NT2/D1 (cell line): Measurements from ENCODE around the gene LYZL1.
"Not testable (repeated sequence)": the region's sequence is repeated elsewhere in the genome, so short reads cannot be mapped to it uniquely, and the experiment has no call there.

Experiments
- DNase-seq: peaks from one replicate; pipeline ENCODE4 v3.0.0-alpha.2; 2011; ENCODE audit warnings: low read depth, low spot score
- H3K27me3 ChIP-seq: 2 replicates; pipeline ENCODE4 v1.6.0; 2011; ENCODE audit warnings: mild to moderate bottlenecking; ENCODE audit not compliant: insufficient read length, insufficient read depth
- H3K36me3 ChIP-seq: 2 replicates; pipeline ENCODE4 v1.6.1; 2011; ENCODE audit warnings: mild to moderate bottlenecking, low read length, mixed read lengths; ENCODE audit not compliant: insufficient read depth, insufficient read length
- H3K4me1 ChIP-seq: 2 replicates; pipeline ENCODE4 v1.5.1; 2011; ENCODE audit not compliant: insufficient read depth, insufficient read length
- H3K4me3 ChIP-seq: 2 replicates; pipeline ENCODE4 v1.5.1; 2011; ENCODE audit warnings: low read depth; ENCODE audit not compliant: insufficient read length
- H3K9ac ChIP-seq: 2 replicates; pipeline ENCODE4 v1.6.0; 2011; ENCODE audit warnings: low read depth; ENCODE audit not compliant: insufficient read length
- H3K9me3 ChIP-seq: 2 replicates; pipeline ENCODE4 v1.5.1; 2011; ENCODE audit warnings: mild to moderate bottlenecking, low read length; ENCODE audit not compliant: insufficient read depth
- SUZ12 ChIP-seq: IDR thresholded peaks from 2 replicates; pipeline ENCODE4 v1.6.1; 2011; ENCODE audit not compliant: insufficient read length, insufficient read depth; ENCODE audit errors: extremely low read depth
- YY1 ChIP-seq: IDR thresholded peaks from 2 replicates; pipeline ENCODE4 v1.6.1; 2011; ENCODE audit not compliant: insufficient read length, insufficient read depth
- ZNF274 ChIP-seq: IDR thresholded peaks from 2 replicates; pipeline ENCODE4 v1.6.1; 2011; ENCODE audit warnings: mild to moderate bottlenecking, low read depth, low read length

The LYZL1 gene

DNA sequence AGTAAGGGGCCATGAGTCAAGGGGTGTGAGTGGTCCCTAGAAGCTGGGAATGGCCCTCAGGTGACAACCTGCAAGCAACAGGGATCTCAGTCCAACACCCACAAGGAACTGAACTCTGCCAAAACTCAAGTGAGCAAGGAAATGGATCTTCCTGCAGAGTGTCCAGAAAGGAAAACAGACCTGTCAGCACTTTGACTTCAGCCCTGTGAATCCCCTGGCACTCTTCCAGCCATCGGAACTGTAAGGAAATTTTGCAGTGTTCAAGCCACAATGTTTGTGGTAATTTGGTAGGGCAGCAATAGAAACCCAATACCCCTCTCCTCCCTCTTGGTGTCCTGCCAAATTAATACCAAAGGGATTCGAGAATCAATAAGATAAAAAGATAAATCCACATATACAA, 6.9 kb downstream of the LYZL1 start:
- TF ChIP-seq SUZ12 (no peak), YY1 (no peak), ZNF274 (no peak)
- no peak overlapping the region for H3K4me3 ChIP-seq
- no peaks in the 10 kb centered on the region for H3K27me3 ChIP-seq
- no peak overlapping the region for H3K9ac ChIP-seq
- no peaks in the 10 kb centered on the region for H3K4me1 ChIP-seq
- peaks cover 60% of the 10 kb centered on the region for H3K9me3 ChIP-seq
- no peaks in the 10 kb centered on the region for H3K36me3 ChIP-seq
- no peak for DNase-seq

DNA sequence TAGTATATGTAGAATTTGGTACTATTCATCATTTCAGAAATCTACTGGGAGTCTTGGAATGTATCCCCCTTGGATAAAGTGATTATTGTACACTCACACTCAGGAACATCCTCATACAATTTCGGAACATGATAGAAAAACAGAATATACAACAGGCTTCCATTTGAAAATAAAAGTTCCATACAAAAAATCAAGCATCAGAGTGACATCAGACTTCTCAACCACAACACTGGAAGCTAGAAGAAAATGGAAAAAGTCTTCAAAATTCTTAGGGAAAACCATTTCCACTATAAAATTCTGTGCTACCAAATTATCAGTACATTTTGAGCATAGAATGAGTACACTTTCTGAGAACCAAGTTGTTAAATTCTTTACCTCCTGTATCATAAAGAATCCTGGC, 8.8 kb downstream of the LYZL1 start:
- Histone ChIP-seq H3K9me3 (peaks cover 79% of the 10 kb centered on the region), H3K27me3 (no peaks in the 10 kb centered on the region), H3K4me1 (no peaks in the 10 kb centered on the region), H3K36me3 (no peaks in the 10 kb centered on the region), H3K9ac (no peak overlapping the region), H3K4me3 (no peak overlapping the region)
- TF ChIP-seq SUZ12 (no peak), ZNF274 (no peak), YY1 (no peak)
- DNase-seq = no peak

DNA sequence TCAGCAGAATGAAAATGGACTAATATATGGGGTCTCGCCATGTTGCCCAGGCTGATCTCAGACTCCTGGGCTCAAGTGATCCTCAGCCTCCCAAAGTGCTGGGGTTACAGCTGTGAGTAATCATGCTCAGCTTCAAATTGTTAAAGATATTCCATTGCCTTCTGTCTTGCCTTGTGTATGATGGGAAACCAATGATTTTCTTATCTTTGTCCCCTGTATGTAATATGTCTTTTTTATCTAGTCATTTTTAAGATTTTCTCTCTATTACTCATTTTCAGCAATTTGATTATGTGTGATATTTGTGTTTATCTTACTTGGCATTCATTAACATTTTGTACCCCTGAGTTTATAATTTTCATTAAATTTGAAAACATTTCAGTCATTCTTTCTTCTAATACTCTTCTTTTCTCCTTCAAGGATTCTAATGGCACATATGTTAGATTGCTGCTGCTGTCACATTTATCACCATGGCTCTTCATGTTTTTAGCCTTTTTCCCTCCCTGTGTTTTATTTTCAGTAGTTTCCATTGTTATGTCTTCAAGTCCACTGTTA, 12.6 kb downstream of the LYZL1 start:
- H3K36me3 ChIP-seq = no peaks in the 10 kb centered on the region
- H3K9ac ChIP-seq = no peak overlapping the region
- no peak overlapping the region for H3K4me3 ChIP-seq
- H3K4me1 ChIP-seq = no peaks in the 10 kb centered on the region
- H3K9me3 ChIP-seq = peaks cover 66% of the 10 kb centered on the region
- DNase-seq = no peak
- TF ChIP-seq ZNF274 = no peak
- no peak for TF ChIP-seq YY1
- TF ChIP-seq SUZ12 = no peak
- H3K27me3 ChIP-seq = no peaks in the 10 kb centered on the region

DNA sequence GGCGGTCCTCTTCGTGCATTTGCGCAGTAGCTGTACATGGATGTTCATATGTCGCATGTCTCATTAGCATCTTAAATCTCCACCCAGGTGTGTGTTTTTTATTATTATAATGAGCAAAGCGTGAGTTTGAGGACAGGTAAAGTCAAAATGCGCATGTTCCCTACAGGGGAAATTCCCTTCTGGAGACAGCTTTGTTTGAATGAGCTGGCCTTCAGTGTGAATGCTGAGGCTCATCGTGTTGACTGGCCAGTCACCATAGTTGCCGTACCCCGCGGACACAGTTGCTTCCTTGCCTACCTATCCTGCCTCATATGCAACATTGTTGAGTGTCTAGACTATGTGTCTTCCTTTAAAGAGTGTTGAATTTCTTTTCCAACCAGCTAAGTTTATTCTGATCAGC, 13.6 kb downstream of the LYZL1 start:
- no peak for DNase-seq
- Histone ChIP-seq H3K36me3 (no peaks in the 10 kb centered on the region), H3K27me3 (no peaks in the 10 kb centered on the region), H3K9ac (no peak overlapping the region), H3K4me3 (no peak overlapping the region), H3K4me1 (no peaks in the 10 kb centered on the region), H3K9me3 (peaks cover 55% of the 10 kb centered on the region)
- no peak for TF ChIP-seq ZNF274
- TF ChIP-seq SUZ12 = no peak
- no peak for TF ChIP-seq YY1

DNA sequence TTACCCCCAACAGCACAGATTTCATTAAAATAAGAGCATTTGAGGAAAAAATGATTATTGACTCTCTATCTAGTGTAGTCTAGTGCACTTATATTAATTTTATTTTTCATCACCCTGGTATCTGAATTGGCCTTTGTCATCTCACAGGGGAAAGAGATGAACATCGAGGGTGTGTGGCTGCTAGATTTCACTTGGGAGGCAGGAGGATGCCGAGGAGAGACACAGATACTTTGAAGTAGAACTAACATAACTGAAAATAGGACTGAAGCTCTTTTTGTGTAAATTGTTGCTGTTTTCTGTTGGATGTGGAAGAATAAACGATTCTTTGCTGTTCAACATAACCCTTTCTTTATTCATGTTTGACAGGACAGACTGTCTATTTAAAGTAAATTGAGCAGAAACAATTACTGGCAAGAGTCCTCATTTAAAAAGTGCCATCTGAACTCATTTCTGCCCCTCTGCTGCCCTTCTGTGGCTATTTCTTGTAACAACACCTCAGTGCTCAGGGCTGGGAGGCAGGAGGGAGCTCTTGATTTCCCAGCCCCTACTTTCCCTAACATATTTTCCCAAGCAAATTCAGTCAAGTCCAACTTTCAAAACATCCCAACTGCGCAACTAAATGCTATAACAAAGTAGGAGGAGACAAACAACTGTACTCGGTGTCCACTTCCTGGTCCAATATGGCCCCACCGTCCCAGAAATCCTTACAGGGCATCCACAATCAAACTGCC, 15.6 kb downstream of the LYZL1 start:
- Histone ChIP-seq H3K9ac (no peak overlapping the region), H3K27me3 (no peaks in the 10 kb centered on the region), H3K4me1 (no peaks in the 10 kb centered on the region), H3K9me3 (peaks cover 38% of the 10 kb centered on the region), H3K36me3 (no peaks in the 10 kb centered on the region), H3K4me3 (no peak overlapping the region)
- DNase-seq = peak; percentile 75
- TF ChIP-seq SUZ12 = no peak
- TF ChIP-seq ZNF274 = no peak
- no peak for TF ChIP-seq YY1

DNA sequence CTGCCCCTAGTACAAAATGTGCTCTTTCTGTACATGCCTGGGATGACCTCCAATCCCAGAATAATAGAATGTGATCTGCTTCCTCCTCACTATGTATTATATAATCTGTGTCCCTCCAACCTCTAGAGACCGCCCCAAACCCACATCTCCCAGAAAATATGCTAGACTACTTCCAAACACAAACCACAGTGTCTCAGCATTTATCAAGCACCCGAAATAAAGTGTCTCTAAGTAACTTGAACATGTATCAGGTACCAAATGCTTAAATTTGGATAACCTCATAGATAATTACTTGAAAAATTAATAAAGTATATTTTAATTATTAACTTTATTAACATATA, 16.1 kb downstream of the LYZL1 start:
- H3K9me3 ChIP-seq = peaks cover 36% of the 10 kb centered on the region
- H3K4me3 ChIP-seq = no peak overlapping the region
- H3K36me3 ChIP-seq = no peaks in the 10 kb centered on the region
- no peak for DNase-seq
- TF ChIP-seq SUZ12 = no peak
- no peak for TF ChIP-seq YY1
- TF ChIP-seq ZNF274 = no peak
- H3K4me1 ChIP-seq = no peaks in the 10 kb centered on the region
- H3K27me3 ChIP-seq = no peaks in the 10 kb centered on the region
- no peak overlapping the region for H3K9ac ChIP-seq

DNA sequence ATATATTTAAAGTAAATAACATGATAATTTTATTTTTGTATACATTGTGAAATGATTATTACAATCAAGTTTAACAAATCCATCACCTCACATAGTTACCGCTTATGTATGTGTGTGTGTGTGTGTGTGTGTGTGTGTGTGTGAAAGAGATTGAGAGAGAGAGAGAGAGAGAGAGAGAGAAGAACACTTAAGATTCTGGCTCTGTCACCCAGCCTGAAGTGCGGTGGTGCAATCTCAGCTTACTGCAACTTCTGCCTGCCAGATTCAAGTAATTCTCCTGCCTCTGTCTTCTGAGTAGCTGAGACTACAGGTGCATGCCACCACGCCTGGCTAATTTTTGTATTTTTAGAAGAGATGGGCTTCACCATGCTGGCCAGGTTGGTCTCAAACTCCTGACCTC, 17.8 kb downstream of the LYZL1 start:
- DNase-seq = no peak
- no peaks in the 10 kb centered on the region for H3K36me3 ChIP-seq
- no peak for TF ChIP-seq YY1
- no peak for TF ChIP-seq ZNF274
- no peak for TF ChIP-seq SUZ12

DNA sequence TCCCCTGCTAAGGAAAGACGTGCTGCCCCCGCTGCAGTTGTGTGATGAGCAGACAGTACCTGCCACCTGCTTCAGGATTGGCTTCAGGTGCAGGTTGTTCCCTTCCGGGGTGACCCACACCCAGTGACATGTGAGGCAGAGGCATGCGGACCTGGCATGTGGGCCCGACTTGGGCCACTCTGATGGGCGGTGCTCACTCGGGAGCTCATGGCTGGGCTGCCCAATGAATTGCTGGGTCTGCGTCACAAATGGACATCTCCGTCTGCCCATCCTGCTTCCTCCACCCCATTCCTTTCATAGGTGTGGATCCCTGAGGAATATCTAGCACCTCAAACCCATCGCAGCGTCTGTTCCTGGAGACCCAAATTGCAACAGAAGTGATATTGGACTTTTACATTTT, 19.3 kb downstream of the LYZL1 start:
- H3K4me1 ChIP-seq, H3K9ac ChIP-seq, H3K27me3 ChIP-seq, H3K36me3 ChIP-seq, H3K4me3 ChIP-seq, DNase-seq, H3K9me3 ChIP-seq: not testable (repeated sequence)

More for the DNA sequence above, 17.8 kb downstream of the LYZL1 start:
- H3K9ac ChIP-seq = no peak overlapping the region
- H3K4me1 ChIP-seq = no peaks in the 10 kb centered on the region
- no peaks in the 10 kb centered on the region for H3K27me3 ChIP-seq
- H3K4me3 ChIP-seq = no peak overlapping the region
- peaks cover 18% of the 10 kb centered on the region for H3K9me3 ChIP-seq
